SK-N-SH (cell line): Measurements from ENCODE around the gene PPM1E.

Experiments used
- EP300 ChIP-seq, 2 experiments: IDR thresholded peaks; 2 replicates each; pipeline versions ENCODE4 v1.4.0 to v1.6.1; 2012; ENCODE audit warnings: borderline replicate concordance in 1 of 2, low read depth in 1 of 2, low read length in 1 of 2
- FOSL2 ChIP-seq: IDR thresholded peaks from 2 replicates; pipeline ENCODE4 v1.4.0; 2012; ENCODE audit warnings: low read depth, mild to moderate bottlenecking, moderate library complexity, borderline replicate concordance
- GABPA ChIP-seq: IDR thresholded peaks from 2 replicates; pipeline ENCODE4 v1.4.0; 2012; ENCODE audit warnings: low read depth, mild to moderate bottlenecking
- POLR2AphosphoS5 ChIP-seq: IDR thresholded peaks from 2 replicates; pipeline ENCODE4 v1.6.1; 2012; ENCODE audit warnings: low read depth, low read length
- RAD21 ChIP-seq: IDR thresholded peaks from 2 replicates; pipeline ENCODE4 v1.6.1; 2012; ENCODE audit warnings: mild to moderate bottlenecking, low read length
- RFX5 ChIP-seq: IDR thresholded peaks from 2 replicates; pipeline ENCODE4 v1.6.1; 2012; ENCODE audit warnings: mild to moderate bottlenecking, improper control_type of control experiment, low read length
- SIN3A ChIP-seq: IDR thresholded peaks from 2 replicates; pipeline ENCODE4 v1.6.1; 2012; ENCODE audit warnings: low read depth, mild to moderate bottlenecking, low read length, moderate library complexity, borderline replicate concordance
- SMC3 ChIP-seq: IDR thresholded peaks from 2 replicates; pipeline ENCODE4 v1.6.1; 2012; ENCODE audit warnings: low read depth, low read length, improper control_type of control experiment
- YY1 ChIP-seq: IDR thresholded peaks from 2 replicates; pipeline ENCODE4 v1.4.0; 2012; ENCODE audit warnings: low read depth, mild to moderate bottlenecking
- TF ChIP-seq, protein P1 (sequence below): fragments of 200-600 bp; sonication (generic); IDR thresholded peaks from 2 replicates; pipeline ENCODE4 v1.6.1; 2017; ENCODE audit warnings: antibody characterized with exemption, mild to moderate bottlenecking, moderate library complexity
- TF ChIP-seq, protein P2 (sequence below): IDR thresholded peaks from 2 replicates; pipeline ENCODE4 v1.4.0; 2012; ENCODE audit warnings: low read depth, borderline replicate concordance
- TF ChIP-seq, protein P3 (sequence below): IDR thresholded peaks from 2 replicates; pipeline ENCODE4 v1.6.1; 2012; ENCODE audit warnings: mild to moderate bottlenecking, low read depth, low read length, moderate library complexity

DNA sequence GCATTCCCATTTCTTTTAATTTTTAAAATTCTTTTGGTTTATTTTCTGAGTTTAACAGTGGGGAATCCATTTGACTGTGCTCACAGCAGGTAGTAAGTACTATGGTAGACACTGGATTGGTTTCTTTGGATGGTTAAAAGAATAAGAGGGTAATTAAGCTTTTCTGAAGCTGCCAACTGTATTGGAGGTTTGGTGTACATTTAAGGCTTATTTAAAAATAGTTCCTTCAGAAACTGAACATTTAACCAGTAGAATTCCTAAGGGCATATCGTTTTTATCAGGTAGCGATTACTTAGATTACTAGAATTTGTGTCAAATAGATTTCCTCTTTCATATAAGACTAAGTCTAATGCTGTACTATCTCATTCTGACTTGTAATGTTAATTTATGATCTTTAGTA is 162.4 kb downstream of the PPM1E start:
- TF ChIP-seq RAD21: no peak
- TF ChIP-seq, protein P1, sequence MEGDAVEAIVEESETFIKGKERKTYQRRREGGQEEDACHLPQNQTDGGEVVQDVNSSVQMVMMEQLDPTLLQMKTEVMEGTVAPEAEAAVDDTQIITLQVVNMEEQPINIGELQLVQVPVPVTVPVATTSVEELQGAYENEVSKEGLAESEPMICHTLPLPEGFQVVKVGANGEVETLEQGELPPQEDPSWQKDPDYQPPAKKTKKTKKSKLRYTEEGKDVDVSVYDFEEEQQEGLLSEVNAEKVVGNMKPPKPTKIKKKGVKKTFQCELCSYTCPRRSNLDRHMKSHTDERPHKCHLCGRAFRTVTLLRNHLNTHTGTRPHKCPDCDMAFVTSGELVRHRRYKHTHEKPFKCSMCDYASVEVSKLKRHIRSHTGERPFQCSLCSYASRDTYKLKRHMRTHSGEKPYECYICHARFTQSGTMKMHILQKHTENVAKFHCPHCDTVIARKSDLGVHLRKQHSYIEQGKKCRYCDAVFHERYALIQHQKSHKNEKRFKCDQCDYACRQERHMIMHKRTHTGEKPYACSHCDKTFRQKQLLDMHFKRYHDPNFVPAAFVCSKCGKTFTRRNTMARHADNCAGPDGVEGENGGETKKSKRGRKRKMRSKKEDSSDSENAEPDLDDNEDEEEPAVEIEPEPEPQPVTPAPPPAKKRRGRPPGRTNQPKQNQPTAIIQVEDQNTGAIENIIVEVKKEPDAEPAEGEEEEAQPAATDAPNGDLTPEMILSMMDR: no peak
- TF ChIP-seq EP300 (IDR thresholded peaks at IDR 0.05; ENCODE audit: borderline replicate concordance in 1 of 2, low read depth in 1 of 2, low read length in 1 of 2): no peak
- TF ChIP-seq POLR2AphosphoS5: no peak
- TF ChIP-seq SMC3: no peak
- TF ChIP-seq RFX5: no peak
- no peak for TF ChIP-seq SIN3A
- no peak for TF ChIP-seq FOSL2
- no peak for TF ChIP-seq YY1
- TF ChIP-seq GABPA: no peak
- TF ChIP-seq, protein P2, sequence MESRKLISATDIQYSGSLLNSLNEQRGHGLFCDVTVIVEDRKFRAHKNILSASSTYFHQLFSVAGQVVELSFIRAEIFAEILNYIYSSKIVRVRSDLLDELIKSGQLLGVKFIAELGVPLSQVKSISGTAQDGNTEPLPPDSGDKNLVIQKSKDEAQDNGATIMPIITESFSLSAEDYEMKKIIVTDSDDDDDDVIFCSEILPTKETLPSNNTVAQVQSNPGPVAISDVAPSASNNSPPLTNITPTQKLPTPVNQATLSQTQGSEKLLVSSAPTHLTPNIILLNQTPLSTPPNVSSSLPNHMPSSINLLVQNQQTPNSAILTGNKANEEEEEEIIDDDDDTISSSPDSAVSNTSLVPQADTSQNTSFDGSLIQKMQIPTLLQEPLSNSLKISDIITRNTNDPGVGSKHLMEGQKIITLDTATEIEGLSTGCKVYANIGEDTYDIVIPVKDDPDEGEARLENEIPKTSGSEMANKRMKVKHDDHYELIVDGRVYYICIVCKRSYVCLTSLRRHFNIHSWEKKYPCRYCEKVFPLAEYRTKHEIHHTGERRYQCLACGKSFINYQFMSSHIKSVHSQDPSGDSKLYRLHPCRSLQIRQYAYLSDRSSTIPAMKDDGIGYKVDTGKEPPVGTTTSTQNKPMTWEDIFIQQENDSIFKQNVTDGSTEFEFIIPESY: no peak
- TF ChIP-seq, protein P3, sequence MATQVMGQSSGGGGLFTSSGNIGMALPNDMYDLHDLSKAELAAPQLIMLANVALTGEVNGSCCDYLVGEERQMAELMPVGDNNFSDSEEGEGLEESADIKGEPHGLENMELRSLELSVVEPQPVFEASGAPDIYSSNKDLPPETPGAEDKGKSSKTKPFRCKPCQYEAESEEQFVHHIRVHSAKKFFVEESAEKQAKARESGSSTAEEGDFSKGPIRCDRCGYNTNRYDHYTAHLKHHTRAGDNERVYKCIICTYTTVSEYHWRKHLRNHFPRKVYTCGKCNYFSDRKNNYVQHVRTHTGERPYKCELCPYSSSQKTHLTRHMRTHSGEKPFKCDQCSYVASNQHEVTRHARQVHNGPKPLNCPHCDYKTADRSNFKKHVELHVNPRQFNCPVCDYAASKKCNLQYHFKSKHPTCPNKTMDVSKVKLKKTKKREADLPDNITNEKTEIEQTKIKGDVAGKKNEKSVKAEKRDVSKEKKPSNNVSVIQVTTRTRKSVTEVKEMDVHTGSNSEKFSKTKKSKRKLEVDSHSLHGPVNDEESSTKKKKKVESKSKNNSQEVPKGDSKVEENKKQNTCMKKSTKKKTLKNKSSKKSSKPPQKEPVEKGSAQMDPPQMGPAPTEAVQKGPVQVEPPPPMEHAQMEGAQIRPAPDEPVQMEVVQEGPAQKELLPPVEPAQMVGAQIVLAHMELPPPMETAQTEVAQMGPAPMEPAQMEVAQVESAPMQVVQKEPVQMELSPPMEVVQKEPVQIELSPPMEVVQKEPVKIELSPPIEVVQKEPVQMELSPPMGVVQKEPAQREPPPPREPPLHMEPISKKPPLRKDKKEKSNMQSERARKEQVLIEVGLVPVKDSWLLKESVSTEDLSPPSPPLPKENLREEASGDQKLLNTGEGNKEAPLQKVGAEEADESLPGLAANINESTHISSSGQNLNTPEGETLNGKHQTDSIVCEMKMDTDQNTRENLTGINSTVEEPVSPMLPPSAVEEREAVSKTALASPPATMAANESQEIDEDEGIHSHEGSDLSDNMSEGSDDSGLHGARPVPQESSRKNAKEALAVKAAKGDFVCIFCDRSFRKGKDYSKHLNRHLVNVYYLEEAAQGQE: no peak
